Suprapubic skin (tissue), 4 donors: ENCODE data around the gene SNRNP40.

Experiments
- CTCF ChIP-seq, 2 donors: fragments of 200-600 bp in 1 of 2; fragments of 450-650 bp in 1 of 2; sonication (generic) in 1 of 2; IDR thresholded peaks; one replicate each; pipeline ENCODE4 v1.5.1; 2016 to 2019; ENCODE audit warnings: antibody characterized with exemption in 2 of 2, mild to moderate bottlenecking in 1 of 2, moderate library complexity in 1 of 2
- EP300 ChIP-seq: sonication (generic); formaldehyde crosslinking; IDR thresholded peaks from one replicate; pipeline ENCODE4 v1.6.1; 2017; ENCODE audit warnings: antibody characterized with exemption
- POLR2A ChIP-seq, 2 donors: fragments of 450-650 bp; IDR thresholded peaks; one replicate each; pipeline ENCODE4 v1.6.1; 2017; ENCODE audit warnings: antibody characterized with exemption in 2 of 2, mild to moderate bottlenecking in 2 of 2, moderate library complexity in 2 of 2
- POLR2AphosphoS5 ChIP-seq, 3 donors: sonication (generic); formaldehyde crosslinking; IDR thresholded peaks; one replicate each; pipeline ENCODE4 v1.6.1; 2017; ENCODE audit warnings: antibody characterized with exemption in 3 of 3

GRCh38 chr1:31248276-31248675 is 48.3 kb downstream of the SNRNP40 start:
- TF ChIP-seq POLR2AphosphoS5 (IDR thresholded peaks at IDR 0.05) (no peak), CTCF (IDR thresholded peaks at IDR 0.05) (no peak), POLR2A (IDR thresholded peaks at IDR 0.05) (no peak), EP300 (no peak)
